T-helper 2 cell treated with Interferon-gamma antibody and Interleukin-4, amounts not matched to agents 5 μg/mL and 100 μg/mL, for 36 hours (primary cell): ENCODE data around the gene EMC8.

Experiments used
- DNase-seq: peaks from one replicate; pipeline ENCODE4 v3.0.0; 2021; ENCODE audit warnings: low spot score
- H3K27ac Mint-ChIP-seq: one replicate; pipeline ENCODE4 v1.8.0; 2021; ENCODE audit warnings: mild to moderate bottlenecking, mixed read lengths
- H3K27me3 Mint-ChIP-seq: one replicate; pipeline ENCODE4 v1.8.0; 2021; ENCODE audit warnings: low read depth, mixed read lengths
- H3K36me3 Mint-ChIP-seq: one replicate; pipeline ENCODE4 v1.8.0; 2021; ENCODE audit warnings: low read depth, mixed read lengths
- H3K4me1 Mint-ChIP-seq: one replicate; pipeline ENCODE4 v1.8.0; 2021; ENCODE audit warnings: low read depth, mixed read lengths
- H3K4me3 Mint-ChIP-seq: one replicate; pipeline ENCODE4 v1.8.0; 2022; ENCODE audit warnings: mild to moderate bottlenecking, moderate library complexity, mixed read lengths
- H3K9me3 Mint-ChIP-seq: one replicate; pipeline ENCODE4 v1.8.0; 2021; ENCODE audit warnings: mixed read lengths

The EMC8 gene

GRCh38 chr16:85757341-85757822 is 42.0 kb downstream of the EMC8 start:
- Mint-ChIP-seq H3K36me3 (no peaks in the 10 kb centered on the region), H3K4me3 (no peak overlapping the region), H3K27ac (no peak overlapping the region), H3K9me3 (no peaks in the 10 kb centered on the region), H3K27me3 (peaks cover 15% of the 10 kb centered on the region), H3K4me1 (no peaks in the 10 kb centered on the region)
- DNase-seq, result no peak

- Mint-ChIP-seq H3K36me3 (no peaks in the 10 kb centered on the region), H3K27me3 (peaks cover 21% of the 10 kb centered on the region), H3K4me1 (no peaks in the 10 kb centered on the region), H3K4me3 (no peak overlapping the region), H3K27ac (no peak overlapping the region), H3K9me3 (no peaks in the 10 kb centered on the region)
- DNase-seq, result no peak
These were observed 43.2 kb downstream of the EMC8 start for GRCh38 chr16:85755929-85756768.

GRCh38 chr16:85754413-85754812 is 44.9 kb downstream of the EMC8 start:
- no peaks in the 10 kb centered on the region for H3K36me3 Mint-ChIP-seq
- no peak for DNase-seq
- peaks cover 3% of the 10 kb centered on the region for H3K4me1 Mint-ChIP-seq
- peaks cover 27% of the 10 kb centered on the region for H3K27me3 Mint-ChIP-seq
- no peaks in the 10 kb centered on the region for H3K9me3 Mint-ChIP-seq
- no peak overlapping the region for H3K4me3 Mint-ChIP-seq
- no peak overlapping the region for H3K27ac Mint-ChIP-seq

GRCh38 chr16:85753976-85754375 is 45.4 kb downstream of the EMC8 start:
- peaks cover 23% of the 10 kb centered on the region for H3K27me3 Mint-ChIP-seq
- no peak for DNase-seq
- H3K4me3 Mint-ChIP-seq, result no peak overlapping the region
- no peaks in the 10 kb centered on the region for H3K36me3 Mint-ChIP-seq
- no peak overlapping the region for H3K27ac Mint-ChIP-seq
- H3K9me3 Mint-ChIP-seq, result no peaks in the 10 kb centered on the region
- peaks cover 3% of the 10 kb centered on the region for H3K4me1 Mint-ChIP-seq

- Mint-ChIP-seq H3K36me3 (no peaks in the 10 kb centered on the region), H3K27ac (no peak overlapping the region), H3K4me1 (peaks cover 3% of the 10 kb centered on the region), H3K4me3 (no peak overlapping the region), H3K27me3 (peaks cover 21% of the 10 kb centered on the region), H3K9me3 (no peaks in the 10 kb centered on the region)
- DNase-seq, result no peak
These were observed 45.8 kb downstream of the EMC8 start for GRCh38 chr16:85753559-85753958.

- no peak for DNase-seq
- Mint-ChIP-seq H3K27me3 (peaks cover 26% of the 10 kb centered on the region), H3K4me3 (no peak overlapping the region), H3K9me3 (no peaks in the 10 kb centered on the region), H3K36me3 (no peaks in the 10 kb centered on the region), H3K4me1 (peaks cover 3% of the 10 kb centered on the region), H3K27ac (no peak overlapping the region)
These were observed 46.6 kb downstream of the EMC8 start for GRCh38 chr16:85752511-85753420.

GRCh38 chr16:85751698-85752501 is 47.4 kb downstream of the EMC8 start:
- Mint-ChIP-seq H3K27me3 (peaks cover 26% of the 10 kb centered on the region), H3K36me3 (no peaks in the 10 kb centered on the region), H3K4me3 (no peak overlapping the region), H3K4me1 (peaks cover 3% of the 10 kb centered on the region), H3K27ac (no peak overlapping the region), H3K9me3 (no peaks in the 10 kb centered on the region)
- DNase-seq, result no peak

GRCh38 chr16:85750827-85751697 is 48.3 kb downstream of the EMC8 start, which contains the start of gene C16orf74:
Gene C16orf74, minus strand, starts transcription at chr16:85751096. Its CDS starts 15,879 bp downstream, at chr16:85735217.
- Mint-ChIP-seq H3K27ac (no peak within 1 kb of the TSS), H3K4me3 (peak within 1 kb of the TSS; percentile 74), H3K36me3 (no peaks in the 10 kb centered on the region), H3K27me3 (peaks cover 26% of the 10 kb centered on the region), H3K4me1 (peaks cover 3% of the 10 kb centered on the region), H3K9me3 (no peaks in the 10 kb centered on the region)
- no peak for DNase-seq

- DNase-seq, result no peak
- Mint-ChIP-seq H3K4me3 (peak overlapping the region; percentile 74), H3K27me3 (peaks cover 26% of the 10 kb centered on the region), H3K27ac (no peak overlapping the region), H3K9me3 (no peaks in the 10 kb centered on the region), H3K36me3 (no peaks in the 10 kb centered on the region), H3K4me1 (peaks cover 3% of the 10 kb centered on the region)
These were observed 49.1 kb downstream of the EMC8 start for GRCh38 chr16:85750146-85750826.

- Mint-ChIP-seq H3K9me3 (no peaks in the 10 kb centered on the region), H3K4me3 (peak overlapping the region; percentile 74), H3K36me3 (no peaks in the 10 kb centered on the region), H3K27ac (no peak overlapping the region), H3K4me1 (peaks cover 3% of the 10 kb centered on the region), H3K27me3 (peaks cover 26% of the 10 kb centered on the region)
- DNase-seq, result no peak
These were observed 49.6 kb downstream of the EMC8 start for GRCh38 chr16:85749771-85750145.

- no peak overlapping the region for H3K27ac Mint-ChIP-seq
- H3K9me3 Mint-ChIP-seq, result no peaks in the 10 kb centered on the region
- DNase-seq, result no peak
These were observed 52.7 kb downstream of the EMC8 start for GRCh38 chr16:85746460-85747215.

More at GRCh38 chr16:85746460-85747215, 52.7 kb downstream of the EMC8 start:
- Mint-ChIP-seq H3K4me1 (peaks cover 3% of the 10 kb centered on the region), H3K4me3 (no peak overlapping the region), H3K27me3 (peaks cover 16% of the 10 kb centered on the region), H3K36me3 (no peaks in the 10 kb centered on the region)
